ENCODE measurements around the gene LRRC55. TPM values are rescaled to one million over a fixed set of nuclear protein-coding genes. Genes with fewer than 3 reads are reported as not detected.

The LRRC55 gene
- total RNA-seq, 1 experiment from 2014 or later, result 0.79 TPM

DNA sequence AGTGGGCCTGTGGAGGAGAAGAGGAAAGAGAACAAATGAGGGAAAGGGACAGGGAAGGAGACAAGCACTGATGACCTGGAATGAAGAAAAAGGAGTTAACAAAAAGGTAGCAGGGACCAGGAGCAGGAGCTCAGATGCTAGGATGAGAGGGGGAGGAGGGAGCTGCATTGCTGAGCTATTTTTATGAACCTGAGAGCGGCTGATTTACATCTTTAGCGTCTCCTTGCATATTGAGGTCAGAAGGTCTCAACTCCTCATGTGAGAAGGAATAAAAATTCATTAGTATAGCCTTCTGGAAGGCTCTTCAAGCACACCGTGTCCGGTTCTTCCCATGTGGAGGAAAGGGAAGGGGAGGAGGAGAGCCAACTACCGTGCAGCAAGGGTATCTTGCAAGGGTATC, 33.1 kb upstream of the LRRC55 start:
- peaks cover 11% of the 10 kb centered on the region for H3K4me1 Mint-ChIP-seq

DNA sequence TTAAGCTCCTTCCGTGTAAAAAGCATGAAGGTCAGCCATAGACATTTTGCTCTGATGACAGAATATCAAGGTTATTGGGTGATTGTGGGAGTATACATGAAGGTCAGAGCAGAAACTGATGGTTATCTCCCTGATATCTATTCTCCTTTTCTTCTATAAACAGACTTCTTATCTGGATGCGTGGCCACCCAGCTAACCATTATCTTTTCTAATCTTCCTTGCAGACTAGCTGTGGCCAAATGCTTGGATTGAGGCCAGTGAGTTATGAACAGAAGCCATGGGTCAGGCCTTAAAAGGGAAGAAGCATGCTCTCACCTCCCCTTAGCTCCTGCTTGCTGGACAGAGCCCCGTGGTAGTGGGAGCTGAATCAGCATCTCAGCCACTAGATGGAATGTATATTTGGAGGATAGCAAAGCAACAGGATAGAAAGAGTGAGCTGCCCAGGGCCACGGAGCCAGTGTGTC, 31.3 kb upstream of the LRRC55 start:
- peaks cover 16% of the 10 kb centered on the region for H3K4me1 Mint-ChIP-seq
- no peak for ATAC-seq
- no peak overlapping the region for H3K27ac Mint-ChIP-seq
- ChIA-PET POLR2A (no interaction called here), CTCF (interaction anchor here (1.1 to 4.0 kb wide), 2 partner anchors 63 to 99 kb away, joined by 4 to 31 read pairs; no protein-coding TSS in a partner anchor)
- H3K36me3 Mint-ChIP-seq, result no peaks in the 10 kb centered on the region
- H3K9me3 Mint-ChIP-seq, result no peaks in the 10 kb centered on the region
- TF ChIP-seq NR1H2 (CRISPR knock-in tag; IDR thresholded peaks at IDR 0.05) (no peak), TCF7 (CRISPR knock-in tag; IDR thresholded peaks at IDR 0.05; ENCODE audit: low read depth) (no peak), NFE2L1 (CRISPR knock-in tag; IDR thresholded peaks at IDR 0.05) (no peak), ELF4 (CRISPR knock-in tag; IDR thresholded peaks at IDR 0.05; ENCODE audit: low read depth) (no peak), ZNF317 (CRISPR knock-in tag; IDR thresholded peaks at IDR 0.05; ENCODE audit: borderline replicate concordance, low read depth) (no peak), ZNF121 (CRISPR knock-in tag; IDR thresholded peaks at IDR 0.05) (no peak), JUN (CRISPR knock-in tag; IDR thresholded peaks at IDR 0.05) (no peak), HMGA2 (CRISPR knock-in tag; IDR thresholded peaks at IDR 0.05) (no peak), GABPB1 (CRISPR knock-in tag; IDR thresholded peaks at IDR 0.05) (no peak)
- TF ChIP-seq, protein P1, sequence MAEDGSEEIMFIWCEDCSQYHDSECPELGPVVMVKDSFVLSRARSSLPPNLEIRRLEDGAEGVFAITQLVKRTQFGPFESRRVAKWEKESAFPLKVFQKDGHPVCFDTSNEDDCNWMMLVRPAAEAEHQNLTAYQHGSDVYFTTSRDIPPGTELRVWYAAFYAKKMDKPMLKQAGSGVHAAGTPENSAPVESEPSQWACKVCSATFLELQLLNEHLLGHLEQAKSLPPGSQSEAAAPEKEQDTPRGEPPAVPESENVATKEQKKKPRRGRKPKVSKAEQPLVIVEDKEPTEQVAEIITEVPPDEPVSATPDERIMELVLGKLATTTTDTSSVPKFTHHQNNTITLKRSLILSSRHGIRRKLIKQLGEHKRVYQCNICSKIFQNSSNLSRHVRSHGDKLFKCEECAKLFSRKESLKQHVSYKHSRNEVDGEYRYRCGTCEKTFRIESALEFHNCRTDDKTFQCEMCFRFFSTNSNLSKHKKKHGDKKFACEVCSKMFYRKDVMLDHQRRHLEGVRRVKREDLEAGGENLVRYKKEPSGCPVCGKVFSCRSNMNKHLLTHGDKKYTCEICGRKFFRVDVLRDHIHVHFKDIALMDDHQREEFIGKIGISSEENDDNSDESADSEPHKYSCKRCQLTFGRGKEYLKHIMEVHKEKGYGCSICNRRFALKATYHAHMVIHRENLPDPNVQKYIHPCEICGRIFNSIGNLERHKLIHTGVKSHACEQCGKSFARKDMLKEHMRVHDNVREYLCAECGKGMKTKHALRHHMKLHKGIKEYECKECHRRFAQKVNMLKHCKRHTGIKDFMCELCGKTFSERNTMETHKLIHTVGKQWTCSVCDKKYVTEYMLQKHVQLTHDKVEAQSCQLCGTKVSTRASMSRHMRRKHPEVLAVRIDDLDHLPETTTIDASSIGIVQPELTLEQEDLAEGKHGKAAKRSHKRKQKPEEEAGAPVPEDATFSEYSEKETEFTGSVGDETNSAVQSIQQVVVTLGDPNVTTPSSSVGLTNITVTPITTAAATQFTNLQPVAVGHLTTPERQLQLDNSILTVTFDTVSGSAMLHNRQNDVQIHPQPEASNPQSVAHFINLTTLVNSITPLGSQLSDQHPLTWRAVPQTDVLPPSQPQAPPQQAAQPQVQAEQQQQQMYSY (CRISPR knock-in tag; IDR thresholded peaks at IDR 0.05), result no peak
- TF ChIP-seq, protein P2, sequence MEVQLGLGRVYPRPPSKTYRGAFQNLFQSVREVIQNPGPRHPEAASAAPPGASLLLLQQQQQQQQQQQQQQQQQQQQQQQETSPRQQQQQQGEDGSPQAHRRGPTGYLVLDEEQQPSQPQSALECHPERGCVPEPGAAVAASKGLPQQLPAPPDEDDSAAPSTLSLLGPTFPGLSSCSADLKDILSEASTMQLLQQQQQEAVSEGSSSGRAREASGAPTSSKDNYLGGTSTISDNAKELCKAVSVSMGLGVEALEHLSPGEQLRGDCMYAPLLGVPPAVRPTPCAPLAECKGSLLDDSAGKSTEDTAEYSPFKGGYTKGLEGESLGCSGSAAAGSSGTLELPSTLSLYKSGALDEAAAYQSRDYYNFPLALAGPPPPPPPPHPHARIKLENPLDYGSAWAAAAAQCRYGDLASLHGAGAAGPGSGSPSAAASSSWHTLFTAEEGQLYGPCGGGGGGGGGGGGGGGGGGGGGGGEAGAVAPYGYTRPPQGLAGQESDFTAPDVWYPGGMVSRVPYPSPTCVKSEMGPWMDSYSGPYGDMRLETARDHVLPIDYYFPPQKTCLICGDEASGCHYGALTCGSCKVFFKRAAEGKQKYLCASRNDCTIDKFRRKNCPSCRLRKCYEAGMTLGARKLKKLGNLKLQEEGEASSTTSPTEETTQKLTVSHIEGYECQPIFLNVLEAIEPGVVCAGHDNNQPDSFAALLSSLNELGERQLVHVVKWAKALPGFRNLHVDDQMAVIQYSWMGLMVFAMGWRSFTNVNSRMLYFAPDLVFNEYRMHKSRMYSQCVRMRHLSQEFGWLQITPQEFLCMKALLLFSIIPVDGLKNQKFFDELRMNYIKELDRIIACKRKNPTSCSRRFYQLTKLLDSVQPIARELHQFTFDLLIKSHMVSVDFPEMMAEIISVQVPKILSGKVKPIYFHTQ (CRISPR knock-in tag; IDR thresholded peaks at IDR 0.05), result no peak
- no peaks in the 10 kb centered on the region; the same call in 1 of the 2 replicates for H3K27me3 Mint-ChIP-seq (ENCODE audit: low read depth)
- DNase-seq (ENCODE audit: low spot score), result no peak
- H3K4me3 Mint-ChIP-seq, result no peak overlapping the region

More for the DNA sequence above, 33.1 kb upstream of the LRRC55 start:
- CTCF ChIA-PET, result interaction anchor here (4.0 kb wide), 1 partner anchor 101 kb away, joined by 31 read pairs; no protein-coding TSS in a partner anchor
- POLR2A ChIA-PET, result no interaction called here
- no peak overlapping the region for H3K27ac Mint-ChIP-seq
- H3K9me3 Mint-ChIP-seq, result no peaks in the 10 kb centered on the region
- no peaks in the 10 kb centered on the region; the same call in 1 of the 2 replicates for H3K27me3 Mint-ChIP-seq (ENCODE audit: low read depth)
- TF ChIP-seq ESRRA (CRISPR knock-in tag; IDR thresholded peaks at IDR 0.05; ENCODE audit: borderline replicate concordance) (no peak), RELA (CRISPR knock-in tag; IDR thresholded peaks at IDR 0.05; ENCODE audit: borderline replicate concordance) (no peak), ZNF416 (CRISPR knock-in tag; IDR thresholded peaks at IDR 0.05) (no peak), MYBL2 (CRISPR knock-in tag; IDR thresholded peaks at IDR 0.05) (no peak), TEAD1 (CRISPR knock-in tag; IDR thresholded peaks at IDR 0.05) (no peak), CREM (CRISPR knock-in tag; IDR thresholded peaks at IDR 0.05) (no peak)
- TF ChIP-seq, protein P3, sequence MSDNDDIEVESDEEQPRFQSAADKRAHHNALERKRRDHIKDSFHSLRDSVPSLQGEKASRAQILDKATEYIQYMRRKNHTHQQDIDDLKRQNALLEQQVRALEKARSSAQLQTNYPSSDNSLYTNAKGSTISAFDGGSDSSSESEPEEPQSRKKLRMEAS (CRISPR knock-in tag; IDR thresholded peaks at IDR 0.05), result no peak
- TF ChIP-seq, protein P4, sequence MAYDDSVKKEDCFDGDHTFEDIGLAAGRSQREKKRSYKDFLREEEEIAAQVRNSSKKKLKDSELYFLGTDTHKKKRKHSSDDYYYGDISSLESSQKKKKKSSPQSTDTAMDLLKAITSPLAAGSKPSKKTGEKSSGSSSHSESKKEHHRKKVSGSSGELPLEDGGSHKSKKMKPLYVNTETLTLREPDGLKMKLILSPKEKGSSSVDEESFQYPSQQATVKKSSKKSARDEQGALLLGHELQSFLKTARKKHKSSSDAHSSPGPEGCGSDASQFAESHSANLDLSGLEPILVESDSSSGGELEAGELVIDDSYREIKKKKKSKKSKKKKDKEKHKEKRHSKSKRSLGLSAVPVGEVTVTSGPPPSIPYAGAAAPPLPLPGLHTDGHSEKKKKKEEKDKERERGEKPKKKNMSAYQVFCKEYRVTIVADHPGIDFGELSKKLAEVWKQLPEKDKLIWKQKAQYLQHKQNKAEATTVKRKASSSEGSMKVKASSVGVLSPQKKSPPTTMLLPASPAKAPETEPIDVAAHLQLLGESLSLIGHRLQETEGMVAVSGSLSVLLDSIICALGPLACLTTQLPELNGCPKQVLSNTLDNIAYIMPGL (CRISPR knock-in tag; IDR thresholded peaks at IDR 0.05), result no peak
- H3K36me3 Mint-ChIP-seq, result no peaks in the 10 kb centered on the region
- no peak for DNase-seq (ENCODE audit: low spot score)
- no peak for ATAC-seq
- H3K4me3 Mint-ChIP-seq, result no peak overlapping the region

Data from WTC11 (cell line).